ENCODE measurements around the gene CD34. TPM values are rescaled to one million over a fixed set of nuclear protein-coding genes. Genes with fewer than 3 reads are reported as not detected.

The CD34 gene
- total RNA-seq, 1 experiment from 2014 or later: 0.35 TPM

DNA sequence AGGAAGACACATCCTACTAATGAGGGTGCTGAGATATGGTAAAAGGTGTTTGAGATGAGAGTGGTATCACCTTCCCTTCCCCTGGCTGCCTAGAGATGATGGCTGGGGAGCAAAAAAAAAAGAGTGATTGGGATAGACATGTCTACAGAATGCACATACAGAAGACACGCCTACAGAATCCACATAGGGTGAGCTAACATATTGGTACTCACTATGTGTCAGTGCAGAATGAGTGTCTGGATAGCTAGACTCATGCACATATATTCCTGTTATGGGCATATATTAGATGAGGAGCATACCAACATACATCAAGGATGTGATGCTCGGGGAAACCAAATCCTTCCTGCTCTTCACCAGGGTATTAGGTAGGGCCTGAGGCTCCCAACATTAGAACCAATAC is 16.2 kb downstream of the CD34 start:
- no peak overlapping the region for H3K18ac ChIP-seq (ENCODE audit: insufficient read length, low read depth, low read length)
- no peak for DNase-seq
- WGBS (ENCODE audit: extremely low coverage, insufficient read length, low lambda C conversion rate): no CpG with 5 or more reads among the region's 2 CpGs
- no peak overlapping the region for H3T11ph ChIP-seq (ENCODE audit: low read length)
- Mint-ChIP-seq H3K4me3 (no peak overlapping the region), H3K36me3 (ENCODE audit: insufficient read depth in 1 of 3, low read depth in 3 of 3) (no peaks in the 10 kb centered on the region), H3K4me1 (no peaks in the 10 kb centered on the region), H3K27me3 (ENCODE audit: low read depth) (peaks cover 9% of the 10 kb centered on the region), H3K9me3 (no peaks in the 10 kb centered on the region), H3K27ac (no peak overlapping the region)
- H4K8ac ChIP-seq (replicated peaks; ENCODE audit: insufficient read length, low read depth, low read length): no peak overlapping the region
- no peak overlapping the region for H3K27ac ChIP-seq (ENCODE audit: insufficient read length, low read depth, low read length)
- no peaks in the 10 kb centered on the region for H3K79me2 ChIP-seq (ENCODE audit: insufficient read depth, low read length)
- no peak overlapping the region for H3K4me2 ChIP-seq (ENCODE audit: insufficient read depth, insufficient read length, low read length)
- H3K23ac ChIP-seq (ENCODE audit: insufficient read length, low read depth, low read length): no peak overlapping the region
- no peak overlapping the region for H2BK12ac ChIP-seq (ENCODE audit: insufficient read length, low read depth, low read length)
- TF ChIP-seq CTCF (conservative IDR thresholded peaks at IDR 0.05): no peak
- no peak overlapping the region for H2BK120ac ChIP-seq (ENCODE audit: low read depth, low read length, poor library complexity, severe bottlenecking)
- no peaks in the 10 kb centered on the region for H3K4me1 ChIP-seq (ENCODE audit: insufficient read depth, low read length)
- no peak overlapping the region for H2BK20ac ChIP-seq (ENCODE audit: low read depth, low read length, poor library complexity, severe bottlenecking)
- no peak overlapping the region for H2AFZ ChIP-seq (ENCODE audit: low read length)
- no peak overlapping the region for H3K9ac ChIP-seq (ENCODE audit: extremely low read depth, insufficient read length, low read length)
- H2BK15ac ChIP-seq (ENCODE audit: low read depth, low read length): no peak overlapping the region
- H3K79me1 ChIP-seq (ENCODE audit: insufficient read depth, low read depth, low read length, poor library complexity, severe bottlenecking): no peaks in the 10 kb centered on the region
- no peaks in the 10 kb centered on the region for H3K23me2 ChIP-seq (ENCODE audit: insufficient read length, low read depth, low read length, poor library complexity, severe bottlenecking)
- H3K4ac ChIP-seq (ENCODE audit: low read depth, low read length): no peak overlapping the region
- H2AK5ac ChIP-seq (ENCODE audit: insufficient read length, low read length): no peak overlapping the region
- H4K20me1 ChIP-seq (ENCODE audit: control insufficient read depth, insufficient read depth, insufficient read length): no peaks in the 10 kb centered on the region
- H4K91ac ChIP-seq (ENCODE audit: insufficient read length, low read depth, low read length): no peak overlapping the region
- H3K56ac ChIP-seq (ENCODE audit: insufficient read length, low read depth, low read length): no peak overlapping the region
- no peak overlapping the region for H4K5ac ChIP-seq (ENCODE audit: insufficient read length, low read depth, low read length)
- no peaks in the 10 kb centered on the region for H3K27me3 ChIP-seq (ENCODE audit: insufficient read depth, low read length)
- no peak overlapping the region for H3K14ac ChIP-seq (ENCODE audit: insufficient read depth, low read length)
- no peaks in the 10 kb centered on the region for H3K9me3 ChIP-seq (ENCODE audit: control insufficient read depth, low read depth, low read length)
- H2BK5ac ChIP-seq (ENCODE audit: insufficient read length, low read length): no peak overlapping the region

Data from H9 (cell line).